ENCODE data around the gene CCDC73. TPM values are rescaled to one million over a fixed set of nuclear protein-coding genes. Genes with fewer than 3 reads are reported as not detected.

Gene CCDC73
- total RNA-seq, 1 experiment from 2014 or later: not detected

DNA sequence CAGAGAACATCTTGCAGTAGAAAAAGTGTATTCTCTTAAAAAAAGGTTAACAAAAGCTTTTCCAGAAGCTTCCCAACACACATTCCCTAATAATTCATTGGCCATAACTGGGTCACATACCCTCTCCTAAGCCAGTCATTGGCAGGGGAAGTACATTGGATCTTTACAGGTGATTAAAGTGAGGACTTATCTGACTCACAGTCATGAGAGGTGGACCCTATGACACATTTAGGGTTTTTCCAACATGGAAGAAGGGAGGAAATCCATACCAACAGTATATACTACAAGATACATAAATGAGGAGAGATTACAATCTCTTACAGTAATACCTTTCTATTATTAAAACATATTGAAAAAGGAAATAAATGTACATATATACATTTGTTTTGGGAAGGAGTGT lies 72.2 kb downstream of the CCDC73 start:
- DNase-seq (ENCODE audit: low spot score) (no peak), ATAC-seq (no peak)
- Mint-ChIP-seq H3K4me3 (no peak overlapping the region), H3K27me3 (ENCODE audit: low read depth) (no peaks in the 10 kb centered on the region), H3K27ac (no peak overlapping the region), H3K9me3 (no peaks in the 10 kb centered on the region), H3K4me1 (peaks cover 6% of the 10 kb centered on the region), H3K36me3 (no peaks in the 10 kb centered on the region)
- POLR2A ChIA-PET: no interaction called here
- TF ChIP-seq, protein P1, sequence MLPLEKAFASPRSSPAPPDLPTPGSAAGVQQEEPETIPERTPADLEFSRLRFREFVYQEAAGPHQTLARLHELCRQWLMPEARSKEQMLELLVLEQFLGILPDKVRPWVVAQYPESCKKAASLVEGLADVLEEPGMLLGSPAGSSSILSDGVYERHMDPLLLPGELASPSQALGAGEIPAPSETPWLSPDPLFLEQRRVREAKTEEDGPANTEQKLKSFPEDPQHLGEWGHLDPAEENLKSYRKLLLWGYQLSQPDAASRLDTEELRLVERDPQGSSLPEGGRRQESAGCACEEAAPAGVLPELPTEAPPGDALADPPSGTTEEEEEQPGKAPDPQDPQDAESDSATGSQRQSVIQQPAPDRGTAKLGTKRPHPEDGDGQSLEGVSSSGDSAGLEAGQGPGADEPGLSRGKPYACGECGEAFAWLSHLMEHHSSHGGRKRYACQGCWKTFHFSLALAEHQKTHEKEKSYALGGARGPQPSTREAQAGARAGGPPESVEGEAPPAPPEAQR (CRISPR knock-in tag; IDR thresholded peaks at IDR 0.05): no peak
- TF ChIP-seq, protein P2, sequence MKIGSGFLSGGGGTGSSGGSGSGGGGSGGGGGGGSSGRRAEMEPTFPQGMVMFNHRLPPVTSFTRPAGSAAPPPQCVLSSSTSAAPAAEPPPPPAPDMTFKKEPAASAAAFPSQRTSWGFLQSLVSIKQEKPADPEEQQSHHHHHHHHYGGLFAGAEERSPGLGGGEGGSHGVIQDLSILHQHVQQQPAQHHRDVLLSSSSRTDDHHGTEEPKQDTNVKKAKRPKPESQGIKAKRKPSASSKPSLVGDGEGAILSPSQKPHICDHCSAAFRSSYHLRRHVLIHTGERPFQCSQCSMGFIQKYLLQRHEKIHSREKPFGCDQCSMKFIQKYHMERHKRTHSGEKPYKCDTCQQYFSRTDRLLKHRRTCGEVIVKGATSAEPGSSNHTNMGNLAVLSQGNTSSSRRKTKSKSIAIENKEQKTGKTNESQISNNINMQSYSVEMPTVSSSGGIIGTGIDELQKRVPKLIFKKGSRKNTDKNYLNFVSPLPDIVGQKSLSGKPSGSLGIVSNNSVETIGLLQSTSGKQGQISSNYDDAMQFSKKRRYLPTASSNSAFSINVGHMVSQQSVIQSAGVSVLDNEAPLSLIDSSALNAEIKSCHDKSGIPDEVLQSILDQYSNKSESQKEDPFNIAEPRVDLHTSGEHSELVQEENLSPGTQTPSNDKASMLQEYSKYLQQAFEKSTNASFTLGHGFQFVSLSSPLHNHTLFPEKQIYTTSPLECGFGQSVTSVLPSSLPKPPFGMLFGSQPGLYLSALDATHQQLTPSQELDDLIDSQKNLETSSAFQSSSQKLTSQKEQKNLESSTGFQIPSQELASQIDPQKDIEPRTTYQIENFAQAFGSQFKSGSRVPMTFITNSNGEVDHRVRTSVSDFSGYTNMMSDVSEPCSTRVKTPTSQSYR (CRISPR knock-in tag; IDR thresholded peaks at IDR 0.05): no peak
- TF ChIP-seq, protein P3, sequence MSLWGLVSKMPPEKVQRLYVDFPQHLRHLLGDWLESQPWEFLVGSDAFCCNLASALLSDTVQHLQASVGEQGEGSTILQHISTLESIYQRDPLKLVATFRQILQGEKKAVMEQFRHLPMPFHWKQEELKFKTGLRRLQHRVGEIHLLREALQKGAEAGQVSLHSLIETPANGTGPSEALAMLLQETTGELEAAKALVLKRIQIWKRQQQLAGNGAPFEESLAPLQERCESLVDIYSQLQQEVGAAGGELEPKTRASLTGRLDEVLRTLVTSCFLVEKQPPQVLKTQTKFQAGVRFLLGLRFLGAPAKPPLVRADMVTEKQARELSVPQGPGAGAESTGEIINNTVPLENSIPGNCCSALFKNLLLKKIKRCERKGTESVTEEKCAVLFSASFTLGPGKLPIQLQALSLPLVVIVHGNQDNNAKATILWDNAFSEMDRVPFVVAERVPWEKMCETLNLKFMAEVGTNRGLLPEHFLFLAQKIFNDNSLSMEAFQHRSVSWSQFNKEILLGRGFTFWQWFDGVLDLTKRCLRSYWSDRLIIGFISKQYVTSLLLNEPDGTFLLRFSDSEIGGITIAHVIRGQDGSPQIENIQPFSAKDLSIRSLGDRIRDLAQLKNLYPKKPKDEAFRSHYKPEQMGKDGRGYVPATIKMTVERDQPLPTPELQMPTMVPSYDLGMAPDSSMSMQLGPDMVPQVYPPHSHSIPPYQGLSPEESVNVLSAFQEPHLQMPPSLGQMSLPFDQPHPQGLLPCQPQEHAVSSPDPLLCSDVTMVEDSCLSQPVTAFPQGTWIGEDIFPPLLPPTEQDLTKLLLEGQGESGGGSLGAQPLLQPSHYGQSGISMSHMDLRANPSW (CRISPR knock-in tag; conservative IDR thresholded peaks at IDR 0.05; ENCODE audit: low read depth): no peak
- TF ChIP-seq, protein P4, sequence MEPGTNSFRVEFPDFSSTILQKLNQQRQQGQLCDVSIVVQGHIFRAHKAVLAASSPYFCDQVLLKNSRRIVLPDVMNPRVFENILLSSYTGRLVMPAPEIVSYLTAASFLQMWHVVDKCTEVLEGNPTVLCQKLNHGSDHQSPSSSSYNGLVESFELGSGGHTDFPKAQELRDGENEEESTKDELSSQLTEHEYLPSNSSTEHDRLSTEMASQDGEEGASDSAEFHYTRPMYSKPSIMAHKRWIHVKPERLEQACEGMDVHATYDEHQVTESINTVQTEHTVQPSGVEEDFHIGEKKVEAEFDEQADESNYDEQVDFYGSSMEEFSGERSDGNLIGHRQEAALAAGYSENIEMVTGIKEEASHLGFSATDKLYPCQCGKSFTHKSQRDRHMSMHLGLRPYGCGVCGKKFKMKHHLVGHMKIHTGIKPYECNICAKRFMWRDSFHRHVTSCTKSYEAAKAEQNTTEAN (CRISPR knock-in tag; IDR thresholded peaks at IDR 0.05): no peak
- TF ChIP-seq IRF2 (CRISPR knock-in tag; IDR thresholded peaks at IDR 0.05; ENCODE audit: borderline replicate concordance, low read depth): no peak
- no peak for TF ChIP-seq GTF2I (CRISPR knock-in tag; conservative IDR thresholded peaks at IDR 0.05)
- TF ChIP-seq RELA (CRISPR knock-in tag; IDR thresholded peaks at IDR 0.05; ENCODE audit: borderline replicate concordance): no peak
- no peak for TF ChIP-seq ZNF416 (CRISPR knock-in tag; IDR thresholded peaks at IDR 0.05)
- no peak for TF ChIP-seq RORB (CRISPR knock-in tag; IDR thresholded peaks at IDR 0.05)
- TF ChIP-seq, protein P5, sequence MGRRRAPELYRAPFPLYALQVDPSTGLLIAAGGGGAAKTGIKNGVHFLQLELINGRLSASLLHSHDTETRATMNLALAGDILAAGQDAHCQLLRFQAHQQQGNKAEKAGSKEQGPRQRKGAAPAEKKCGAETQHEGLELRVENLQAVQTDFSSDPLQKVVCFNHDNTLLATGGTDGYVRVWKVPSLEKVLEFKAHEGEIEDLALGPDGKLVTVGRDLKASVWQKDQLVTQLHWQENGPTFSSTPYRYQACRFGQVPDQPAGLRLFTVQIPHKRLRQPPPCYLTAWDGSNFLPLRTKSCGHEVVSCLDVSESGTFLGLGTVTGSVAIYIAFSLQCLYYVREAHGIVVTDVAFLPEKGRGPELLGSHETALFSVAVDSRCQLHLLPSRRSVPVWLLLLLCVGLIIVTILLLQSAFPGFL (CRISPR knock-in tag; IDR thresholded peaks at IDR 0.05; ENCODE audit: borderline replicate concordance): no peak
- TF ChIP-seq MYBL2 (CRISPR knock-in tag; IDR thresholded peaks at IDR 0.05): no peak
- TF ChIP-seq, protein P6, sequence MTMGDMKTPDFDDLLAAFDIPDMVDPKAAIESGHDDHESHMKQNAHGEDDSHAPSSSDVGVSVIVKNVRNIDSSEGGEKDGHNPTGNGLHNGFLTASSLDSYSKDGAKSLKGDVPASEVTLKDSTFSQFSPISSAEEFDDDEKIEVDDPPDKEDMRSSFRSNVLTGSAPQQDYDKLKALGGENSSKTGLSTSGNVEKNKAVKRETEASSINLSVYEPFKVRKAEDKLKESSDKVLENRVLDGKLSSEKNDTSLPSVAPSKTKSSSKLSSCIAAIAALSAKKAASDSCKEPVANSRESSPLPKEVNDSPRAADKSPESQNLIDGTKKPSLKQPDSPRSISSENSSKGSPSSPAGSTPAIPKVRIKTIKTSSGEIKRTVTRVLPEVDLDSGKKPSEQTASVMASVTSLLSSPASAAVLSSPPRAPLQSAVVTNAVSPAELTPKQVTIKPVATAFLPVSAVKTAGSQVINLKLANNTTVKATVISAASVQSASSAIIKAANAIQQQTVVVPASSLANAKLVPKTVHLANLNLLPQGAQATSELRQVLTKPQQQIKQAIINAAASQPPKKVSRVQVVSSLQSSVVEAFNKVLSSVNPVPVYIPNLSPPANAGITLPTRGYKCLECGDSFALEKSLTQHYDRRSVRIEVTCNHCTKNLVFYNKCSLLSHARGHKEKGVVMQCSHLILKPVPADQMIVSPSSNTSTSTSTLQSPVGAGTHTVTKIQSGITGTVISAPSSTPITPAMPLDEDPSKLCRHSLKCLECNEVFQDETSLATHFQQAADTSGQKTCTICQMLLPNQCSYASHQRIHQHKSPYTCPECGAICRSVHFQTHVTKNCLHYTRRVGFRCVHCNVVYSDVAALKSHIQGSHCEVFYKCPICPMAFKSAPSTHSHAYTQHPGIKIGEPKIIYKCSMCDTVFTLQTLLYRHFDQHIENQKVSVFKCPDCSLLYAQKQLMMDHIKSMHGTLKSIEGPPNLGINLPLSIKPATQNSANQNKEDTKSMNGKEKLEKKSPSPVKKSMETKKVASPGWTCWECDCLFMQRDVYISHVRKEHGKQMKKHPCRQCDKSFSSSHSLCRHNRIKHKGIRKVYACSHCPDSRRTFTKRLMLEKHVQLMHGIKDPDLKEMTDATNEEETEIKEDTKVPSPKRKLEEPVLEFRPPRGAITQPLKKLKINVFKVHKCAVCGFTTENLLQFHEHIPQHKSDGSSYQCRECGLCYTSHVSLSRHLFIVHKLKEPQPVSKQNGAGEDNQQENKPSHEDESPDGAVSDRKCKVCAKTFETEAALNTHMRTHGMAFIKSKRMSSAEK (CRISPR knock-in tag; IDR thresholded peaks at IDR 0.05; ENCODE audit: borderline replicate concordance): no peak
- TF ChIP-seq, protein P7, sequence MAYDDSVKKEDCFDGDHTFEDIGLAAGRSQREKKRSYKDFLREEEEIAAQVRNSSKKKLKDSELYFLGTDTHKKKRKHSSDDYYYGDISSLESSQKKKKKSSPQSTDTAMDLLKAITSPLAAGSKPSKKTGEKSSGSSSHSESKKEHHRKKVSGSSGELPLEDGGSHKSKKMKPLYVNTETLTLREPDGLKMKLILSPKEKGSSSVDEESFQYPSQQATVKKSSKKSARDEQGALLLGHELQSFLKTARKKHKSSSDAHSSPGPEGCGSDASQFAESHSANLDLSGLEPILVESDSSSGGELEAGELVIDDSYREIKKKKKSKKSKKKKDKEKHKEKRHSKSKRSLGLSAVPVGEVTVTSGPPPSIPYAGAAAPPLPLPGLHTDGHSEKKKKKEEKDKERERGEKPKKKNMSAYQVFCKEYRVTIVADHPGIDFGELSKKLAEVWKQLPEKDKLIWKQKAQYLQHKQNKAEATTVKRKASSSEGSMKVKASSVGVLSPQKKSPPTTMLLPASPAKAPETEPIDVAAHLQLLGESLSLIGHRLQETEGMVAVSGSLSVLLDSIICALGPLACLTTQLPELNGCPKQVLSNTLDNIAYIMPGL (CRISPR knock-in tag; IDR thresholded peaks at IDR 0.05): no peak
- no peak for TF ChIP-seq PRRX2 (CRISPR knock-in tag; IDR thresholded peaks at IDR 0.05)
- TF ChIP-seq, protein P8, sequence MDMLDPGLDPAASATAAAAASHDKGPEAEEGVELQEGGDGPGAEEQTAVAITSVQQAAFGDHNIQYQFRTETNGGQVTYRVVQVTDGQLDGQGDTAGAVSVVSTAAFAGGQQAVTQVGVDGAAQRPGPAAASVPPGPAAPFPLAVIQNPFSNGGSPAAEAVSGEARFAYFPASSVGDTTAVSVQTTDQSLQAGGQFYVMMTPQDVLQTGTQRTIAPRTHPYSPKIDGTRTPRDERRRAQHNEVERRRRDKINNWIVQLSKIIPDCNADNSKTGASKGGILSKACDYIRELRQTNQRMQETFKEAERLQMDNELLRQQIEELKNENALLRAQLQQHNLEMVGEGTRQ (CRISPR knock-in tag; IDR thresholded peaks at IDR 0.05): no peak
- no peak for TF ChIP-seq ZBTB21 (CRISPR knock-in tag; IDR thresholded peaks at IDR 0.05; ENCODE audit: borderline replicate concordance)
- TF ChIP-seq, protein P9, sequence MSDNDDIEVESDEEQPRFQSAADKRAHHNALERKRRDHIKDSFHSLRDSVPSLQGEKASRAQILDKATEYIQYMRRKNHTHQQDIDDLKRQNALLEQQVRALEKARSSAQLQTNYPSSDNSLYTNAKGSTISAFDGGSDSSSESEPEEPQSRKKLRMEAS (CRISPR knock-in tag; IDR thresholded peaks at IDR 0.05): no peak
- no peak for TF ChIP-seq TEAD1 (CRISPR knock-in tag; IDR thresholded peaks at IDR 0.05)
- CTCF ChIA-PET: no interaction called here
